ENCODE results near the gene GCK. TPM values are rescaled to one million over a fixed set of nuclear protein-coding genes. Genes with fewer than 3 reads are reported as not detected.

GCK gene
- total and polyA plus RNA-seq, 4 donors, result 0.09 to 12.7 (median 0.44) TPM

DNA sequence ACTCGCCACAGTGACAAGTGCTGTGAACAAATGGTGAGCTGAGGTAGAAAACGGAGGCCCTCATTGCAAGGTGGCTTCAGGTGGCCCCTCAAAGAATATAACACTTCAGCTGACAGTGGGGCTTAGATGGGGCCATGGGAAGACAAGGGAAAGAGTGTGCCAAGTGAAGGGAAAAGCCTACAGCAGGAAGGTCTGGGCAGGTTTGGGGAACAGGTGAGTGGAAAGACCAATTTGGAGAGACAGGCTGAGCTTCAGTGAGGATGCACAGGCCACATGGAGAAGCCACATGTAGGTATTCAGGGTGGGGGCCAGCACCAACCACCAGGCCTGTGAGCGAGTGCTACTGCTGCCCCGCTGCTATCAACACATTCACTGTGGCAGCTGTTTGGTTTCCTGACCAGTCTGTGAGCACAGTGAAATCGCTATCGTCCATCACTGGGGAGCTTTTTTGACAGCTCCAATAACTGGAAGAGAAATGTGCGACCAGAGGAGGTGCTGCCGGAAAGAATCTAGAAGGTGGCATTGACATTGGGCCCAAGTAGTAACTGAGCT is 69.3 kb downstream of the GCK start:
- Histone ChIP-seq H3K9me3 (ENCODE audit: control insufficient read depth in 4 of 4, low read length in 3 of 4) (no peaks in the 10 kb centered on the region), H3K9ac (ENCODE audit: low read depth in 1 of 2, low read length in 2 of 2) (no peak overlapping the region), H3K36me3 (ENCODE audit: control insufficient read depth in 4 of 4, insufficient read depth in 3 of 4, low read depth in 1 of 4, low read length in 3 of 4) (peaks cover 6 to 44% (median 22%) of the 10 kb centered on the region in 4 donors), H3K4me3 (ENCODE audit: low read depth in 1 of 3, low read length in 3 of 3) (no peak overlapping the region), H3K4me1 (ENCODE audit: control insufficient read depth in 4 of 4, insufficient read depth in 4 of 4, low read length in 3 of 4) (peaks cover 5 to 20% (median 14%) of the 10 kb centered on the region in 4 donors), H3K27ac (ENCODE audit: low read depth in 1 of 2, low read length in 2 of 2) (no peak overlapping the region), H3K27me3 (ENCODE audit: control insufficient read depth in 4 of 4, insufficient read depth in 4 of 4, low read length in 3 of 4) (no peaks in the 10 kb centered on the region)
- 94% methylated on average over 8 of the region's 8 CpGs for WGBS
- TF ChIP-seq HNF4A (conservative IDR thresholded peaks at IDR 0.05) (no peak), GABPA (IDR thresholded peaks at IDR 0.05 in 1 of 2, conservative IDR thresholded peaks at IDR 0.05 in 1 of 2) (no peak), RAD21 (IDR thresholded peaks at IDR 0.05) (no peak), HNF4G (IDR thresholded peaks at IDR 0.05) (no peak), FOXA1 (IDR thresholded peaks at IDR 0.05) (no peak), RXRA (IDR thresholded peaks at IDR 0.05) (no peak), REST (IDR thresholded peaks at IDR 0.05) (no peak), SP1 (IDR thresholded peaks at IDR 0.05) (no peak), EGR1 (IDR thresholded peaks at IDR 0.05; ENCODE audit: low read depth in 2 of 2) (no peak)
- no peak for DNase-seq (ENCODE audit: low spot score)

DNA sequence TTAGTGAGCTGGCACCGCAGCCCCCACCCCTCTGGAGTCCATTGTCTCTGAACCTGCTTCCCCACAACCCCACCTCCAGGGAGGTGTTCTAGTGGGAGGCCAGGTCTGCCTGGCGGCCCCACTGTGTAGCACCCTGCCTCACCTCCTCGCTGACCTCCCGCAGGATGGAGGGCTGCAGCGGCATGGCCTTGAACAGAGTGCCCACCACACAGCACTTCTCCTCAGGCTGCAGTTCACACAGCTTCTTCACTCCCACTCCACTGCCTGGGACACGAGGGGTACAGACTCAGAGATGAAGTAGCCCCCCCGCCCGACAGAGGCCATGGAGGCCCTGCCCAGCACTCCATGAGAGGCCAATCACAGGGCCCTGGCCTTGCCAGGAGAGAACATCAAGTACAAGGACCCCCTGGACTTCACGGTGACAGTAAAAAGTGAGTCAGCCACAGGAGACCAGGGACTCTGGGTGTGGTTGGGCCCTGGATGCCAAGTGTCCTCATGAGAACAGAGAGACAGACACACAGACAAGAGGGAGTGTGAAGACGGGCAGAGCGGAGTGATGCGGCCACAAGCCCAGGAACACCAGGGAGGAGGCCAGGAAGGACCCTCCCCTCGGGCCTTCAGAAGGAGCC is 71.3 kb downstream of the GCK start:
- WGBS, result 96% methylated on average over 13 of the region's 13 CpGs
- H3K36me3 ChIP-seq (ENCODE audit: control insufficient read depth in 4 of 4, insufficient read depth in 3 of 4, low read depth in 1 of 4, low read length in 3 of 4), result peaks cover 6 to 49% (median 23%) of the 10 kb centered on the region in 4 donors

More for the DNA sequence above, 71.3 kb downstream of the GCK start:
- no peak overlapping the region for H3K9ac ChIP-seq (ENCODE audit: low read depth in 1 of 2, low read length in 2 of 2)
- no peak for DNase-seq (ENCODE audit: low spot score)
- H3K27me3 ChIP-seq (ENCODE audit: control insufficient read depth in 4 of 4, insufficient read depth in 4 of 4, low read length in 3 of 4), result no peaks in the 10 kb centered on the region
- H3K27ac ChIP-seq (ENCODE audit: low read depth in 1 of 2, low read length in 2 of 2), result no peak overlapping the region
- no peaks in the 10 kb centered on the region for H3K9me3 ChIP-seq (ENCODE audit: control insufficient read depth in 4 of 4, low read length in 3 of 4)
- peaks cover 3 to 15% (median 10%) of the 10 kb centered on the region in 4 donors for H3K4me1 ChIP-seq (ENCODE audit: control insufficient read depth in 4 of 4, insufficient read depth in 4 of 4, low read length in 3 of 4)
- TF ChIP-seq ATF3 (IDR thresholded peaks at IDR 0.05), result no peak
- TF ChIP-seq, protein P1, sequence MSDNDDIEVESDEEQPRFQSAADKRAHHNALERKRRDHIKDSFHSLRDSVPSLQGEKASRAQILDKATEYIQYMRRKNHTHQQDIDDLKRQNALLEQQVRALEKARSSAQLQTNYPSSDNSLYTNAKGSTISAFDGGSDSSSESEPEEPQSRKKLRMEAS (IDR thresholded peaks at IDR 0.05), result no peak
- no peak for TF ChIP-seq RXRA (IDR thresholded peaks at IDR 0.05)
- no peak for TF ChIP-seq EGR1 (IDR thresholded peaks at IDR 0.05; ENCODE audit: low read depth in 2 of 2)
- no peak for TF ChIP-seq YY1 (IDR thresholded peaks at IDR 0.05)
- no peak for TF ChIP-seq RAD21 (IDR thresholded peaks at IDR 0.05)
- no peak for TF ChIP-seq SP1 (IDR thresholded peaks at IDR 0.05)
- no peak for TF ChIP-seq FOXA2 (IDR thresholded peaks at IDR 0.05)
- no peak for TF ChIP-seq REST (IDR thresholded peaks at IDR 0.05)
- no peak for TF ChIP-seq NR2F2 (IDR thresholded peaks at IDR 0.05)
- TF ChIP-seq GABPA (IDR thresholded peaks at IDR 0.05 in 1 of 2, conservative IDR thresholded peaks at IDR 0.05 in 1 of 2), result no peak
- no peak for TF ChIP-seq HNF4A (conservative IDR thresholded peaks at IDR 0.05)
- no peak for TF ChIP-seq HNF4G (IDR thresholded peaks at IDR 0.05)
- no peak for TF ChIP-seq FOXA1 (IDR thresholded peaks at IDR 0.05)
- no peak for TF ChIP-seq TAF1 (conservative IDR thresholded peaks at IDR 0.05)
- no peak for TF ChIP-seq ZBTB33 (IDR thresholded peaks at IDR 0.05)
- TF ChIP-seq JUND (IDR thresholded peaks at IDR 0.05), result no peak
- TF ChIP-seq, protein P2, sequence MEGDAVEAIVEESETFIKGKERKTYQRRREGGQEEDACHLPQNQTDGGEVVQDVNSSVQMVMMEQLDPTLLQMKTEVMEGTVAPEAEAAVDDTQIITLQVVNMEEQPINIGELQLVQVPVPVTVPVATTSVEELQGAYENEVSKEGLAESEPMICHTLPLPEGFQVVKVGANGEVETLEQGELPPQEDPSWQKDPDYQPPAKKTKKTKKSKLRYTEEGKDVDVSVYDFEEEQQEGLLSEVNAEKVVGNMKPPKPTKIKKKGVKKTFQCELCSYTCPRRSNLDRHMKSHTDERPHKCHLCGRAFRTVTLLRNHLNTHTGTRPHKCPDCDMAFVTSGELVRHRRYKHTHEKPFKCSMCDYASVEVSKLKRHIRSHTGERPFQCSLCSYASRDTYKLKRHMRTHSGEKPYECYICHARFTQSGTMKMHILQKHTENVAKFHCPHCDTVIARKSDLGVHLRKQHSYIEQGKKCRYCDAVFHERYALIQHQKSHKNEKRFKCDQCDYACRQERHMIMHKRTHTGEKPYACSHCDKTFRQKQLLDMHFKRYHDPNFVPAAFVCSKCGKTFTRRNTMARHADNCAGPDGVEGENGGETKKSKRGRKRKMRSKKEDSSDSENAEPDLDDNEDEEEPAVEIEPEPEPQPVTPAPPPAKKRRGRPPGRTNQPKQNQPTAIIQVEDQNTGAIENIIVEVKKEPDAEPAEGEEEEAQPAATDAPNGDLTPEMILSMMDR (IDR thresholded peaks at IDR 0.05; ENCODE audit: low read depth, low read length, missing input control), result no peak
- H3K4me3 ChIP-seq (ENCODE audit: low read depth in 1 of 3, low read length in 3 of 3), result no peak overlapping the region
